Measurements from ENCODE around the gene P4HA2.

P4HA2 gene

GRCh38 chr5:132264546-132265335, 37.1 kb upstream of the P4HA2 start:
- no peak for DNase-seq

- no peak for DNase-seq
Measured at GRCh38 chr5:132263548-132264261, 36.1 kb upstream of the P4HA2 start.

GRCh38 chr5:132262882-132263547, 35.4 kb upstream of the P4HA2 start:
- DNase-seq = no peak

GRCh38 chr5:132261881-132262845, 34.5 kb upstream of the P4HA2 start:
- DNase-seq = no peak

- peak; percentile 88 for DNase-seq
Measured at GRCh38 chr5:132260714-132261551, 33.3 kb upstream of the P4HA2 start.

GRCh38 chr5:132260051-132260450, 32.4 kb upstream of the P4HA2 start:
- no peak for DNase-seq

GRCh38 chr5:132259069-132259851, 31.6 kb upstream of the P4HA2 start:
- DNase-seq = no peak

GRCh38 chr5:132258102-132259068, 30.7 kb upstream of the P4HA2 start:
- DNase-seq = no peak

- DNase-seq = no peak
Measured at GRCh38 chr5:132257131-132258101, 29.8 kb upstream of the P4HA2 start, which contains the start of gene PDLIM4. Gene PDLIM4 (plus strand): TSS chr5:132257696. CDS start chr5:132257735, 39 bp downstream.

GRCh38 chr5:132256783-132257130, 29.1 kb upstream of the P4HA2 start:
- no peak for DNase-seq

- no peak for DNase-seq
Measured at GRCh38 chr5:132256086-132256782, 28.6 kb upstream of the P4HA2 start.

- no peak for DNase-seq
Measured at GRCh38 chr5:132254321-132254977, 26.8 kb upstream of the P4HA2 start.

- DNase-seq = no peak
Measured at GRCh38 chr5:132253452-132254320, 26.0 kb upstream of the P4HA2 start.

- no peak for DNase-seq
Measured at GRCh38 chr5:132253008-132253441, 25.4 kb upstream of the P4HA2 start.

- no peak for DNase-seq
Measured at GRCh38 chr5:132251220-132251725, 23.6 kb upstream of the P4HA2 start.

- no peak for DNase-seq
Measured at GRCh38 chr5:132250547-132250946, 22.9 kb upstream of the P4HA2 start.
